HG03521 (cell line): ENCODE measurements around the gene ERMAP.
"Not testable (repeated sequence)": the region's sequence is repeated elsewhere in the genome, so short reads cannot be mapped to it uniquely, and the experiment has no call there.

Source experiments
- ATAC-seq: cut with Tn5 transposase; IDR thresholded peaks from one replicate; pipeline ENCODE4 v1.9.1; 2021; ENCODE audit warnings: mild to moderate bottlenecking, moderate library complexity; ENCODE audit not compliant: unreplicated experiment

Gene ERMAP

DNA sequence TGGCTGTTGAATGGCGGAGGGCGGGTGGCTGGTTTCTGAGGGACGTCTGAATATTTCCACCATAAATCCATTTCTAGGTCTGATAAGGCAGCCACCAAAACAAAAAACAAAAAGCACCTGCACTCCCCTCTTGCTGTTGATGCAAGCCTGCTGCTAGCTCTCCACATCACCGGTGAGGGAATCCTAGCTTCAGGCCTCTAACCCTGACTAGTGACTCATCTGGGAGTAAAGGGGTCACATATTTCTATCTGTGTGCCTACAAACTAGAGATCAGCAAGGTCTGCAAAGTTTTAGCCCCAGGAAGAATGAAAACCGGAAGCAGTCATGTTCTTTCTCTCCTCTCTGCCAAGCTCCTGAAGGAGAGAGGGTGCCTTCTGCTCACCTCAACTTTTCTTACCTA is 10.3 kb upstream of the ERMAP start:
- ATAC-seq = no peak

GRCh38 chr1:42807056-42807668 is 9.8 kb upstream of the ERMAP start:
- no peak for ATAC-seq

GRCh38 chr1:42814815-42815214 is 2.1 kb upstream of the ERMAP start:
- ATAC-seq = not testable (repeated sequence)

DNA sequence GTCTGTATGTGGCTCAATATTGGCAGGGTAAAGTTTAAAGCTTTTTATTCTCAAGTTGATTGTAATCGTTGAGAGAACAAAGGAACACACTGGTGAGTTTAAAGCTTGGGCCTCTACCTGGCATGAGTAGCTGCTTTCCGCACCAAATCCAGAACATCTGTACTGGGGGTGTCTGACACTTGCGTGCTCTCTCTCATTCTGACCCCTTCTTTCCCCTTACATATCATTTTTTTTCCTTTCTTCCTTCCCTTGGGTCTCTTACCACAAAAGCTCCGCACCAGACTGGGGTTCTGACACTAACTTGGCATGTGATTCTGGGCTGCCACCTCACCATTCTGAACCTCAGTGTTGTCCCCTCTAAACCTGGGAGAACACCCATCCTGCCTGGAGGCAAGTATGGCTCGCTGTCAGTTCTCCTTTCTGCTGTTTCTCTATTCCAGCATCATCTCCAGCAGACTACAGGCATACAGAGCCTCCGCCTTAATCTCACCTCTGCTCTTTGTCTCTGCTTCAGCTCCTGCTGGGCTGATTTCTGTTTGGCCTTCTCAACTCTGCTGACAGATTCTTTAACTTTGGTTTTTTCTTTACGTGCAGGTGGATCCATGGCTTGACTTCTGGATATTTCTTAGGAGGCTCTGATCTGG is 859 bp upstream of the ERMAP start:
- no peak for ATAC-seq

DNA sequence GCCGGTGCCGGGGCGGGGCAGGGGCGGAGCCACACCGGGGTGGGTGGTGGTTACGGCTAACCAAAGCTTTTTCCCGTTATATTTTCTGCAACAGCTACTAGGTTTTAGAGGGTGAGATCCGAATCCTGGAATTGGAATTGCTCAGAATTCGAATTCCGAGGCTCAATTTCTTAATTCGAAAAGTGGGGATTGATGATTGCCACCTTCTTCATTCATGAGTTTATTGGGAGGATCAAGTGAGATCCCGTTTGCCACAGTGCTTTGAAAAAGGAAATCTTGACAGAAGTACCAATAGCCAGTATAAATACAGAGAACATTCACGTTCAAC is 482 bp downstream of the ERMAP start:
- no peak for ATAC-seq

DNA sequence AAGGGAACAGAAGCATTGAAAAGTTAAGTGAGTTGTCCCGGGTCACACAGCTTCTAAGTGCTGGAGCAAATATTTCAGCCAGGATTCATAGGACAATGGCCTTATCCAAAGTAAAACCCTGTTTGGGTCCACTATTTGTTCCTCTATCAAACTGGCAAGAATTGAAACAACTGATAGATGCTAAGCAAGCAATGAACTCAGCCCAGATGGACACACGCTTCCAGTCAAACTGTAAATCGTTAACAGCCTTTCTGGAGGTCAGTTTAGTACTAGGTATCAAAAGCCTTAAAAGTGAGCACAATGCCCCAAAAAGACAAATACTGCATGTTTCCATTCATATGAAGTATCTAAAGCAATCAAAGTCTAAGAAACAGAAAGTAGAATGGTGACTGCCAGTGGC is 1.1 kb downstream of the ERMAP start:
- ATAC-seq = no peak

GRCh38 chr1:42820813-42821212 is 3.9 kb downstream of the ERMAP start:
- no peak for ATAC-seq

GRCh38 chr1:42821690-42822089 is 4.8 kb downstream of the ERMAP start:
- no peak for ATAC-seq

DNA sequence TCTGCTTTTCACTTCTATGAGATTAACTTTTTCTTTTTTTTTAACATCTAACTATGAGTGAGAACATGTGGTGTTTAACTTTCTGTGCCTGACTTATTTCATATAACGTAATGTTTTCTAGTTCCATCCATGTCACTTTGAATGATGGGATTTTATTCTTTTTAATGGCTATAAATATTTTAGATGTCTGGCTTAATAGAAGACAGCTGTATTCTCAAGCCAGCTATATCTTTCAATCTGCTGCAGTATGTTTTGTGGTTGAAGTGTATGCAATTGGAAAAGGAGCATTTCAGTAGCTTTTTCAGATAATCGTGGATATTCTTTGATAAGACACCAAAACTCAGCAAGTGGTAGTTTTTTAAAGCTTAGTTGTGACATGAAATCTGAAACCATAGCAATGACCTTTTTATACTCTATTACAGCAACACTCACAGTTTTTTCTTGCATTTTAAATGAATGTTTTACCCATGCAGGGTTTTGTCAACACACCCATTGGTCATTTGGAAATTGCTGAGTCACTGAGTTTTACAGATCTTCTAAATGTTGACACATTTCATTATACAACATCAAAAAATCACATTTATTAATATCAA is 6.0 kb downstream of the ERMAP start:
- ATAC-seq = no peak

- no peak for ATAC-seq
Observed at GRCh38 chr1:42824481-42825035, 7.6 kb downstream of the ERMAP start.

DNA sequence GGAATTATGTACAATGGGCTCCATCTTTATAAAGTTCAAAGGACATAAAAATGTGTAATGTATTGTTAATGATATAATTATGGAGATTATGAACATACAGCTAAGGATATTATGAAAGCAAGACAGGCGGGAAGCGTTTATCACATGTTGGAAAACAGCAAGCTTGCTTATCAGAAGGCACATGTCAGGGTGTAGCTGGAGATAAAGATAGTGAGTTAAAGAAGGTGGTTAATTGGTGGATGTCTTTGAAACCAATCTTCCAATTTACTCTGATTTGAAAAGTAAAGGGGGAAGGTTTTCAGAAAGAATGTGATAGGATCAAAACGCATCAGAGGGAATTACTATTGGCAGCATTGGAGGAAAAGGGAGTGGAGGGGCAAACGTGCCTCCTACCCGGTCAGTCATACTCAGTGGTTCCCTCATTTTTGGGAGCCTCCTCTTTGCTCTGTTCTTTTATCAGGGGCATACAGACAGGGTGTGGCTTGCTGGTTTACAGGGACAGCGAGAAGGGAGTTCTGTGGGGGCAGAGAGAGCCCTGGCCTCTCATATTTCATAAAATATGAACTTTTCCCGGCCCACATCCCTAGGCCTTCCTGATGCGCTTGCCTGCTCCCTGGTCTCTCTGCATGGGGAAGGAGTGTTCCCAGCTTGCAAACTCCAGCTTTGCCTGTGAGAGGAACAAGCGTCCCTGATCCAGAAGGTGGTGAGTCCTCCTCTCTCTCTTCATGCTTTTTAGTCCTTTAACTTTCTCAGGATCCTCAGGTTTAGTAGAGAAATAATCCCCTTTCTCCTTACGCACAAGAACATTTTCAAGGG is 8.3 kb downstream of the ERMAP start:
- no peak for ATAC-seq

DNA sequence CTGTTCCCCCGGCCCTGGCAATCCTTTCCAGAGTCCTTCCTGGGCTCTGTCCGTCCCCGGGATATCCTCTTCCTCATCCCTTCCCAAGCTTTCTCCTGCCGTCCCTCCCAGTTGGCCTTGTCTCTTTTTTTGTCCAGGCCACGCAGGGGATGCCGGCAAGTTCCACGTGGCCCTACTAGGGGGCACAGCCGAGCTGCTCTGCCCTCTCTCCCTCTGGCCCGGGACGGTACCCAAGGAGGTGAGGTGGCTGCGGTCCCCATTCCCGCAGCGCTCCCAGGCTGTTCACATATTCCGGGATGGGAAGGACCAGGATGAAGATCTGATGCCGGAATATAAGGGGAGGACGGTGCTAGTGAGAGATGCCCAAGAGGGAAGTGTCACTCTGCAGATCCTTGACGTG is 13.7 kb downstream of the ERMAP start:
- no peak for ATAC-seq

- ATAC-seq = no peak
Observed at GRCh38 chr1:42831273-42831672, 14.4 kb downstream of the ERMAP start.

- ATAC-seq = no peak
Observed at GRCh38 chr1:42832641-42833240, 15.8 kb downstream of the ERMAP start.

DNA sequence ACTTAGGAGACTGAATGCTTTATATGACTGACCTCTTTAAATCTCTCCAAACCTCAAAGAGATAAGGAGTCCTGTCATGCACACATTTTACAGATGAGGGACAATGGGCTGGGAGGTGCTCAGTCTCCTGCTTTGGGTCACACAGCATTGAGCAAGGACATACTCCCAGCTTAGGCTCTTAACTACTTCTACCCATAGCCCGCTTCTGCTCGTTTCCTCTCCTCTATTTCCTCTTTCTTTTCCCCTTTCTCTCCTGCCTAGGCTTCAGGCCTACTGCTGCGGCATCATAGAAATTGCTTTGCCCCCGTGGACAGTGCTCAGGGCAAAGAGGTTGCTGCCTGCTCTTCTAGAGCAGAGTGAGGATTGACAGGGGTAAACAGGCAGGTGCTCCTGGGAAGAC is 17.1 kb downstream of the ERMAP start:
- ATAC-seq = no peak

DNA sequence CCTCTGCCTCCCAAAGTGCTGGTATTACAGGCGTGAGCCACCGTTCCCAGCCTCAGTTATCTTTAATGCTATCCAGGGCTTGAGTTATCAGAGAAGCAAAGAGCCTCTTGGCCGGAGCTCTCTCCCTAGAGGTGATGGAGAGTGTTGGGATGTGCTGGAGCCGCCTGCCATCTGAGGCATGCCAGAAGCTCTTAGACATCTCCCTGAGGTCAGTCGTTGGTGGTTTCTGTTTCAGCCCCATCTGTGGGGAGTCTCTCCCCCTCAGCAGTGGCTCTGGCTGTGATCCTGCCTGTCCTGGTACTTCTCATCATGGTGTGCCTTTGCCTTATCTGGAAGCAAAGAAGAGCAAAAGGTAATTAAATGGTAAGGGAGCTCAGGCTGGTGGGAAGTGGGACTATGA is 17.9 kb downstream of the ERMAP start:
- ATAC-seq = no peak

- no peak for ATAC-seq
Observed at GRCh38 chr1:42835422-42835821, 18.5 kb downstream of the ERMAP start.

- ATAC-seq = no peak
Observed at GRCh38 chr1:42837709-42838108, 20.8 kb downstream of the ERMAP start.

DNA sequence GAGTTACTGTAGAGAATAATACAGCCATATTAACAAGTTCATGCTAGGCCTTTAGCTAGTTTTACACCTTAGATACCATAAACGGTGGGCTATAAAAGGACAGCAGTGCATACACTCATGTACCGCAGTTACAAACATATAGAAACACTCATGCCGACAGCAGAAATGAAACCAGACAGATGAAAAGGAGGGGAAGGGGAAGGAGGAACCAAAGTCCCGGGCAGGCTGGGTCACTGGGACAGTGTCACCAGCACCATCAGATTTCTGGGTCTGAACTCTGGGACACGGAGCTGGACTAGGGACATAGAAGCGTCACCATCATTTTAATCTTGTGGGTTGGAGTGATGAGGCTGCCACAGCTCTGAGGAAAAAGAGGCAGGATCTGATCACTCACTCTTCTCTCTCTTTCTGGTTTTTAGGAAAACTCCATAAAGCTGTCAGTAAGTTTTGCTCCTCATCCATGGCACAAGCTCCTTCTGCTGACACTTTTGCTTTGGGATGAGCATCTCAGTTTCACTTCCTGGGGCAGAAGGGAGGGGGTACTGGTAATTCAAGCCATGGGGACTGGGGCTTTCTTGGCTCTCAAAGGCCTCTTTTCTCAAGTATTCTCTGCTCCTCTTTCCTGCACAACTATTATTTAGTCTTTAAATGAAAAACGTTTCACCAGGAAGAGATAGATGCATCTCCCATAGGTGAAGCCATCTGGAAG is 21.7 kb downstream of the ERMAP start:
- no peak for ATAC-seq

DNA sequence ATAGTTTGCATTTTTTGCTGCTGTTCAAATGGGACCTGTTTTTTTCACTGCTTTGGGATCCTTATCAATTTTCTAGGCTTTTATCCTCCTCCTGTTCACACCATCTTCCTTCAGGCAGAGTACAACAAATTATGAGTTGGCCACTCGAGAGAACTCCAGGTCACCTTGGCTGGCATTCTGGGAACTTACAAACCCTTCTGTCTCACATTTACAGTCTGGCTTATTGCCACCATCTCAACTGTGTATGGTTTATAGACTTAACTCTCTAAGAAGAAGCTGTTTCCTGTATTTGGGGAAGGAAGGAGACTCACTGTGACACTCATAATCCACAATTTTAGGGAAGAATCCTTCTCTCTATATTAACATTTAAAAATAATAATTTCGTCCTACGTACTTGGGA is 24.1 kb downstream of the ERMAP start:
- no peak for ATAC-seq
